NOMO-1 treated with dmso at 0.1 percent for 144 hours (cell line): ENCODE data around the gene UGT1A4.

Experiments
- DNase-seq: peaks from one replicate; lab custom pipeline; 2025; ENCODE audit not compliant: unreplicated experiment; lab: John Stamatoyannopoulos, UW

The UGT1A4 gene

DNA sequence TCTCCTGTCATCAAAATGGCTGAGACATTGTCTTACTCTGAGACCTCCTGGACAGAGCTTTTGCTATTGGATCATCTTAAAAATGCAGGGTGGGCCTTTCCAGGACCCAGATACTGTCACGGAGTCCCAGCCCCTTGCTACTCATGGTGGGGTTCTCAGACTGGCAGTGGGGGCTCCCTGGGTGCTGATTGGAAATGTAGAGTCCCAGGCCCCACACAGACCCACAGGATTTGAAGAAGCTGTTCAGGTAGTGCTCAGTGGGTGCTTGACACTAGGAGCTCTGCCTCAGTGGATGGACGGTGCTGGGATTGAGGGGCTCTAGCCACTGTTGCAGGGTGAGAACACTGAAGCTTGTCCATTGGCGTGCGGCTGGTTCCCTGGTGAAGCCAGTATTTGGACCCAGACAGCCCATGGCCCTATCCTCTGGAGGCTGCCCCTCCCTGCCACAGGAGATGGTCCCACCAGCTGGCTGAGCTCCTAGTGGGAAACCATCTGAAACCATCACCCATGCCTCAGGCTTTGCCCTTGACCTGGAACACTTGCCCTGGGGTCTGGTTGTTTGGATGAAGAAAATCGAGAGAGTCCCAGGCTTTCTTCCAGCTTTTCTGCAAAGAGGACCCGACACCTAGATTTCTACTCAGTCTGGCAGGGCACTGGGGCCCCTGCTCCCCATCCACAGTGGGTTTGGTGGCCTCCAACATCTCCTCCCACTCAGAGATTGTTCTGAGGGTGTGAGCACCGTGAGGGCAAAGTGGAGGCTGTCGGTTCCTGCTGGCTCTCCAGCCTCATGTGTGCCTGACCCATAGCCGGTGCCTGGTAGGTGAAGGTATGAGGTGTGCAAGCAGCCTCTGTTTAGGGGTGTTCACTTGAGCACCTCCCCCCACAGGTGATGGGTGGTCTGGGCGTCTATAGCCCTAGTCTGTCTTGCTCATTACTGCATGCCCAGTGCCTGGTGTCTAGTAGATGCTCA is 89.7 kb downstream of the UGT1A4 start:
- no peak for DNase-seq

DNA sequence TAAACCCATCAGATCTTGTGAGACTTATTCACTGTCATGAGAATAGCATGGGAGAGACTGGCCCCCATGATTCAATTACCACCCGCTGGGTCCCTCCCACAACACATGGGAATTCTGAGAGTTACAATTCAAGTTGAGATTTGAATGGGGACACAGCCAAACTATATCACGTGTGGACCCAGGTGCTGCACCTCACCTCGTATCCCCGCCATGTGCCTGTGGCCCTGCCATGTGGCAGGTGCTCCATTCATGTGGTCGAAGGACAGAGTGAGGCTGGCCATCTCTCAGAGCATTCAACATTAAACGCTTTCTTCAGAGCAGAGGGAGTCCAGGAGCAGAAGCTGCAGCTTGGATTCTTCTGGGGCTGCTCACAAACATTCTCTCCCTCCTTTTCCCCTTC is 91.8 kb downstream of the UGT1A4 start:
- DNase-seq, result no peak

DNA sequence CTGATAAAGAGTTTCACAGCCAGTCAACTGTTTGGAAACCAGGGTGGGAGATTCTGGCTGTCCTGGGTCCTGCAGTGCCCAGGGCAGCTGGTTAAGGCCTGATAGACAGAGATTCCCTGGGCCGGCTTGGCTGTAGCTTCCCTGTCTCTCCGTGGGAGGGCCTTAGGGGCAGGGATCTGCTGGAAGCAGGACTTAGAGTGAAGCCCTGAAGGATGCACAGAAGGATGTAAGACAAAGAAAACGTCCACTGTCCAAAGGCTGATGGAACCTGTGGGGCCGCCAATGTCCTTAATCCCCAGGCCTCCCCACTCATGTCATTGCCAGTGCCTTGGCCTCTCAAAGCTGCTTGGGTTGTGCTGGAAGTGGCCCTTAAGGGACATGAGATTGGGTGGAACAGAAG is 92.6 kb downstream of the UGT1A4 start:
- DNase-seq, result no peak

DNA sequence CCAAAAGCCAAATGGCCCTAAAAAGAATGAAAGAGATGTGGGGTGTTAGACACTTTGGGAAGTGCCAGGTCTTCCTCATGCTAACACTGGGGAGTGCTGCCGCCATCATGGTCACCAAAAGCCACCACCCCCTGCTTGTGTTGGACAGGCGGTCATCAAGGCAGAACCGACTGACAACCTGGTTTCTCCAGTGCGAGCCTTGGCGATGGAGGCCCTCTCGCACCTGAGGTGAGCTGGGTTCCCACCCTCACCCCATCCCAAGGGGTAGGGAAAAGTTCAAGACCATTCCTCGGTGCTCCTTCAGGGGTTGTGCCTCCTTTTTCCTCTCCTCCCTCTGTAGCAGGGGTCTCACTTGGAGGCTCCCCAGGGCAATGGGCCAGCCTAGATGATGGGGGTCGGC is 93.2 kb downstream of the UGT1A4 start:
- no peak for DNase-seq

DNA sequence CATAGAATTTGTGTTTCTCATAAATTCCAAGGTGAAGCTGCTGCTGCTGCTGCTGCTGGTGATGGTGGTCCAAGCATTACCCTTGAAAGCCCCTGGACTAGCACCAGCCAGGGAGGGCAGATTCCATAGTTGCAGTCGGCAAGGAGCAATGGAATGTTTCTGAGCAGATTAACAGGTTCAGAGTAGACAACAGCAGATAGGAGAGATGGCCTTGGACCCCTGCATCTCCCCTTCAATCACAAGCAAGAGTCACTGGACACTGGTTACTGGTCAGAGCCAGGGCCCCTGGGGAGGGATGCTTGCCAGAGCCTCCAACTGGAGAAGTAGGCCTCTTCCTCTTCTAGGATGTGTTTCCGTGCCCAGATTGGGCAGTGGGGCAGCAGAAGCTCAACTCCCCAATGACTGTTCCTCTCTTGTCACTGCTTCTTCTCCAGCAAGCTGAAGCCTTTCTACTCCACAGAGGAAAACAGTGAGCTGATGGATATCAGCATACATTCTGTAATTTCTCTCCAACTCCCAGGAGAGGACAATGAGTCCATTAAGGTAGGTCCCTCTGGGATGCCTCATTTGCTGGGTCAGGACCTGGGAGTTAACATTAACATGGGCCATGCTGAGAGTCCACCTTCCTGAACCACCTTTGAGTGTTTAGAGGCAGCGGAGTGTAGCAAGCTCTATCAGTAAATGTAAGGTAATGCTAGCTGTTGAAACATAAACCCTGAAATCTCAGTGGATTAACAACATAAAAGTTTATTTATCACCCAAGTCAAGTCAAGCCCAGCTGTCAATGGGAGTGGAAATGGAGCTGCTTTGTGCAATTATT is 94.9 kb downstream of the UGT1A4 start:
- DNase-seq, result no peak

DNA sequence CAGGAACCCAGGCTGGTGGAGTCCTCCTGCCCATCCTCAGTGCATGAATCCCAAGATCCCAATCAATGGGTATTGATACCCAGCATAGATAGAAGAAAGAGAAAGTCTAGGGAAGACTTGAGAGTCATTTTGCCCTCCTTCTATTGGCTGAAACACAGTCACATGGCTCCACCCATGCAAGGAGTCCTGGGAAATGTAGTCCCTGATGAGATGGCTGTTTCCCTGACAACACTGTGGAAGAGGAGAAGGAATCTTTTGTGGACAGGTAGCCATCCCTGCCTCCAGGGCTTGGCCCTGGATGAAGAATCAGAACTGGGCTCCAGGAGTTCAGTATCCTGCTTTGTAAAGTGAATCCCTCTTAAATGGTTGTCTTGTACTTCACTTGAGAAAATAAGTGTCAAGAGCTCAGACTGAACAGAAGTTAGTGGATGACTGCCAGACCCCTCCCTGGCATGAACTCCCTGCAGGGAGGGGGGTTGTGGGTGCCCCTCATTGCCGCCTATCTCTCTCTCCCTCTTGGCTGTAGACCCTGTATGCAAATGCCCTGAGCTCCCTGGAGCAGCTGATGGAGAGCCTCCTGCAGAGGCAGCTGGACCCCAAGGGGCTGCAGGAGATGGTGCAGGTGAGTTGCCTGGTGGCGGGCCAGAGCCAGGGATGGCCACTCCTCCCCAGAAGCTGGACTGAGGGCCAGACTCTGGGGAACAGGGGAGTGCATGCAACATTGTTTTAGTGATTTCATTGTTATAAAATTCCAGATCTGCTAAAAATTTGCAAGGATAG is 95.7 kb downstream of the UGT1A4 start:
- DNase-seq, result no peak

DNA sequence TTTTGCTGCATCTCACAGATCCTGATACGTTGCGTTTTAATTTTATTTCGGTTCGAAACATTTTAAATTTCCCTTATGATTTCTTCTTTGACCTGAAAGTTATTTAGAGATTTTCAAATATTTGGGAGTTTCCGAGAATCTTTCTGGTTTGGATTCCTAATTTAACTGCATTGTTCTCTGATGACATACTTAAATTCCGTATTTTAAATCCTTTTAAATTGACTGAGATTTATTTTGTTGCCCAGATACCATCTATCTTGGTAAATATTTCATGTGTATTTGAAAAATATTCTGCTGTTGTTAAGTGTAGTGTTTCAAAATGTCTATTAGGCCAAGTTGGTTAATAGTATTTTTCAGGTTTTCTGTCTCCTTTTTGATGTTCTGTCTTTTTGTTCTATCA is 97.3 kb downstream of the UGT1A4 start:
- DNase-seq, result no peak

DNA sequence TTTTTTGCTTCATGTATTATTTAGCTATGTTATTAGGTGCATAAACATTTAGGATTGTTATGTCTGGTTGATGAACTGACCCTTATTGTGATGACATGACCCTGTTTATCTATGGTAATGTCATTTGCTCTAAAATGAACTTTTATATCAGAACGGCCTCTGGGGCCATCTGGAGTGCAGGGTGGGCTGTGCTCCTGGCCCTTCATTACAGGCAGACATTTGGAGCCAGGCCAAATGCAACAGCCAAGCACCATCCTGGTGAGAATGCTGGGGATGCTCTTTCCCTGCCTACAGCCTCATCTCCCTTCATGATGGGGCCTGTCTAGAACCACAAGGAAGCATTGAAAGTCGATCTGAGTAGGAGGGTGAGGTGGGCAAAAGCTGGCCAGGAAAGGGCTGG is 97.8 kb downstream of the UGT1A4 start:
- DNase-seq, result no peak

DNA sequence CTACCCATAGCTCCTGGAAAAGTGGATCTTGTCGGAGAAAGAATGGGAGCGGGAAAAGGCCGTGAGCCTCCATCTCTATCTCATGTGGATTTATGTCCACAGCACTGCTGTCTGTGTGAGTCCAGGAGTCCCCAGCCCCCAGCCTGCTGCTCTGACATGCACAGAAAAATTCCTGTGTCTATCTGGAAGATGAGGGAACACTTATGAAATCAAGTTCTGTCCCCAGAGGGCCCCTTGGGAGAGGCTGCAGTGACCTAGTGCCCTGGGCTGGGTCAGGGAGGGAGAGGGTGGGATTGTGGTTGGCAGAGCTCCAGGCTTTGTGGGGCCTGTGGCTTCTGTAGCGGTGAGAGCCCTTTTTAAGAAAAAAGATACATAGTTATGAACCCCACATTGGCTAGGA is 98.2 kb downstream of the UGT1A4 start:
- no peak for DNase-seq

DNA sequence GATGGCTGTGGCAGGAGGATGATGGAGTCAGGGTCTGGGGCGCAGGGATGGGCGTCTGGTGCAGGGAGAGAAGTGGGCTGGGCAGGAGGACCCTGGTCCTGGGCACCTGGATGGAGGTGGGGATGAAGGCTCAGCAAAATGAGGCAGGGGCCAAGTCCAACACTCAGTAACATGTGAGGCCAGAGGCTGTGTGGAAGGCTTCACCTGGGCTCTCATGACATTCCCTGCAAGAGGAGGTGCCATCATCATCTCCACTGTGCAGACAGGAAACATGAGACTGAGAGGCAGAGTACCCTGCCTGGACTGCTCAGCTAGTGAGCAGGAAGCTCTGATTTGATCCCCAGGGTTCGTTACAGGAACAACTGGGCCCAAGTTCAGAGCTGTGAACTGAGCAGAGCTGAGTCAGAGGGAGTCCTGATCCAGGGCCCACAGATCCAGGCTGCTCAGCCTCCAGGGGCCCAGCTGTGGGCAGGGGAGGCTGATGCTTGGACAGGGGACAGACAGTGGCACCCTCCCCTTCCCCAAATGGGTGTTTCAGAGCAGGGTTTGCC is 98.9 kb downstream of the UGT1A4 start:
- no peak for DNase-seq

DNA sequence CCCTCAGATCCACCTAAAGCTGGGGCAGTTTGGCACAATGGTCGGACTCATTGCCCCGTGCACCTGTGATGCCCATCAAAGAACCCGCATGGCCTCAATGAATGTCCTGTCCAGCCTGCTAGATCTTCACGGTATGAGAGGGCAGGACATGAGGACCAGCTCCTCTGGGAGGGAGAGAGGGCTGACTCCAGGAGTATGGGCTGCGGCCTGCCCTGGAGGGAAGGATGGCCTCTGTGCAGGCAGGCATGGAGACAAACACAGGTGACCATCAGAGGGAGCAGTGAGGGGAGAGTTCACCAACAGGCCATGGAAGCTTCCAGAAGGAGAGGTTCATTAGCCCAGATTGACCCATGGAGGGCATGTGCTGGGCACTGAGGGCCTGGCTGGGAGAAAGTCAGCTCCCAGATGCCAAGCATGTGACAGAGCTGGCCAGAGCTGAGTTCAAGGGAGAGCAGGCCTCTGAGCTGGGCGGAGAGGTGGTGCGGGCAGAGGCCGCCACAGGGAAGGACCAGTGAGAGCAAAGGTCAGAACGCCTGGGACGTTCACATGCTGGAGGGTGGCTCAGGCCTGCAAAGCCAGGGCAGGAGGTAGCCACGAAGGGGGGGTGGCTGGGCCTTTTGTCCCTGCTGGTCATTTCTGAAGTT is 99.6 kb downstream of the UGT1A4 start:
- DNase-seq, result no peak

DNA sequence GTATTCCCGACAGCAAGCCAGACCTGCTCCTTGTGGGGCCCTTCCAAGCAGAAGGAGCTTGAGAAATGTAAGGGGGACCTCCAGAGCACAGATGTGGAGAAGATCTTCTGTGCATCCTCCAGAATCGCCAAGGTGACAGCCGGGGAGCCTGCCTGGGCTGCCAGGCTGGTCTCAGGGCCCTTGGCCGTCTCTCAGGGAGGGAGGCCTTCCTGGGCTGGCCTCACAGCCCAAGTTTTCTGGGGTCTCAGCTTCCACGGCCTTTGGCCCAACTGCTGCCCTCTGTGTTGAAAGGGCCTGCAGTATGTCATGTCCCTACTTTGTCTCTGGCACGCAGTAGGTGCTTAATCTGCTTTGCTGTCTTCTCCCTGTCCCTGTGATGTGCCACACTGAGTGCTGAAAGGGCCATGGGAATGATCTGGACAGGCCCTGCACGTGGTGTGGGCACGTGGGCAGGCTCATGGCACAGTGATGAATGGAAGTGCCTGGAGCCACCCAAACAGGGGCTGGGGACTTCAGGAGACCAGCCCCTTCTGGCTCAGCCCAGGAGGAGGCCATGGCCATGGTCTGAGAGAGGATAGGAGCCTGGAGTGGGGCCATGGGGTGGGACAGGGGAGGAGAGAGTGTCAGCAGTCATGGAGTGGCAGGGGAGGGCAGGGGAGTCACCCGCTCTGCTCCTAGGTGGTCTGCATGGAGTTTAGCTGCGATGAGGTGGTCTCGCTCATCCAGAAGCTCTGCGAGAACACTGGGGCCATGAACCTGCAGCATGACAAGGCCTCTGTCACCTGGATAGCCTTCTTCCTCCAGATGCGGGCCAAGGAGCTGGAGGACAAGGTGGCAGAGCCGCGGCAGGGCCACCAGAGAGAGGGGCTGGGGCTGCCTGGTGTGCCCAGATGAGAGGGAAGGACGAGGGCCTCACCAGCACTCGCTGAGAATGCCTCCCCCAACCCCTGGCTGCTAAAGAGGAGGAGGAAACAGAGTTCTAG is 100.4 kb downstream of the UGT1A4 start:
- no peak for DNase-seq

DNA sequence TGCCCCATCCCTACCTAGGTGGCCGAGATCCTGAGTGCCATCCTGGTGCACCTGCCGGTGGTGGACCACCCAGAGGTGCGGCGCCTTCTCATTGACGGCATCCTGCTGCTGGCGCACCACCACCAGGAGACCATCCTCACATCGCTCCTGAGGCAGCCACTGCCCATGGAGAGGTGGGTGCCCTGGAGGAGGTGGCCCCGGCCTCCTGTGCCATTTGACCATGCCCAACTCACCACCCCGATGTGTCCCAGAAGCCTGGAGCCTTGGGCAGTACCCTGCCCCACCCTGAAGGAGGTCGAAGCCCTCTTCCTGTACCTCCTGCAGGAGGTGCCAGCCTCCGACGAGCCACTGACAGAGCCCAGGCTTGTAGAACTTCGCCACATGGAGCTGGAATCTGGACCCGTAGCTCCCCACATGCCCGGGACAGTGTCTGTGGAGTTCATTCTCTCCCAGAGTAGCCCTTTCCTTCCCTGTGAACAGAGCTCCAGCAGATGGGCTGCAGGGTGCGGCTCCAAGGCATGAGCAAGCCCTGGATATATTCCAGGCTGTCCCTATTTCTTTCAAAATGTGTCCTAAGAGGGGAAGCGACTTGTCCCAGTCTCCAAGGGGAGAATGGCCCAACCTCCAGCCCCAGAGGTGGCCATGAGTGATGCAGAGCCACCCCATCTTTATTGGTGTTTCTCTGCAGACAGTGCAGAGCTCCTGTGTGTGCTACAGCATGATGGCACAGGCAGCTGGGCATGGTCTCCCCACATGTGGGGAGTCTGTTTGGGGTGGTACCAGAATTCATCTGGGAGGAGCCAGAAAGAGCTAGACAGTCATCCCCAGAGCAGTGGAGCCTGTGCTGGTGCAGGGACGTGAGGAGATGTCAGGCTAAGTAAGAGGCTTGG is 101.6 kb downstream of the UGT1A4 start:
- no peak for DNase-seq

DNA sequence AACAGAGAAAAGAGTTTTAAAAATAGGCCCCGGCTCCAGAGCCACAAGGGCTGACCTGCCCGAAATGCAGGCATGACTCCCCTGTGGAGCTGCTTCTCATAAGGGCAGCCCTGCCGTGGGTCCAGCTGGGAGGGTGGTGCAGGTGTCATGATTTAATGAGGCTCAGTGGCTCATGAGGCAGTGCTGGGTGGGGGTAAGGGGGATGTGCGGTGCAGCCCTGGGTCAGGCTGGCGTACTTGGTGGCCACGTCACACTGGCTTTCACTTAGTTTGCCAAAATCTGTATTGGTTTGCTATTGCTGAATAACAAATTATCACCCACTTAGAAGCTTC is 102.2 kb downstream of the UGT1A4 start:
- DNase-seq, result no peak

DNA sequence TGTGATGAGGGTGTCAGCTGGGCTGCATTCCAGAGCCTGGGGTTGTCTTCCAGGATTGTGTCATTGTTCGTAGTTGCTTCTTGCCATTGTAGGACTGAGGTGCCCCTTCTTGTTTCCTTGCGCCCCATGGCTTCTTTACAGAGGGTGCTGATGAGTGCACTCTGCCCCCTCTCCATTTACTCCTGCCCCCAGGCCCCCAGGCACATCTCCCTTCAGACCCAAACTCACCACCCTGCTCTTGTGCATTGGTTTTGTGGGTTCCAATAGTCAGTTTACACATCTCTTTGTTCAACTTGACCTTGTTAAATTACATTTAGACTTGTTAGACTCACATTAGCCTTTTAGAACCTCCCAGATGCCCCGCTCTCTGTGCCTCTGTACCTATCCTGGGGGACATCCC is 102.7 kb downstream of the UGT1A4 start:
- DNase-seq, result no peak

DNA sequence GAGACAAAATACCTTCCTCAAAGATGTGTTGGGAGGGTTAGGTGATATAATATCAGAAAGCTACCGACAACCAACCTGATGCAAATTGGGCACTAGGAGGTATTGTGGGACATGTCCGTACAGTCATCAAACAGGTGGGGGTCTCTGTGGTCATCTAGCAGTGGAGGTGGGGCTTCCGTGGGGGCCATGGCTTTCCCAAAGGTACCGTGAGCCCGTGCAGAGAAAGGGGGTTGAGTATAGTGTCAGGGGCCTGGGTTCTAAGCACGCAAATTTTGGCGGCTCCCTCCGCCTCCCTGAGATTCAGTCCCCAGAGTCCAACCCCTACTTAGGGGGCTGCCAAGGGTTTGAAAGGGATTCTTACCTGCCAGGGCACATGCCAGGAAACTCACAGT is 103.2 kb downstream of the UGT1A4 start:
- DNase-seq, result no peak

DNA sequence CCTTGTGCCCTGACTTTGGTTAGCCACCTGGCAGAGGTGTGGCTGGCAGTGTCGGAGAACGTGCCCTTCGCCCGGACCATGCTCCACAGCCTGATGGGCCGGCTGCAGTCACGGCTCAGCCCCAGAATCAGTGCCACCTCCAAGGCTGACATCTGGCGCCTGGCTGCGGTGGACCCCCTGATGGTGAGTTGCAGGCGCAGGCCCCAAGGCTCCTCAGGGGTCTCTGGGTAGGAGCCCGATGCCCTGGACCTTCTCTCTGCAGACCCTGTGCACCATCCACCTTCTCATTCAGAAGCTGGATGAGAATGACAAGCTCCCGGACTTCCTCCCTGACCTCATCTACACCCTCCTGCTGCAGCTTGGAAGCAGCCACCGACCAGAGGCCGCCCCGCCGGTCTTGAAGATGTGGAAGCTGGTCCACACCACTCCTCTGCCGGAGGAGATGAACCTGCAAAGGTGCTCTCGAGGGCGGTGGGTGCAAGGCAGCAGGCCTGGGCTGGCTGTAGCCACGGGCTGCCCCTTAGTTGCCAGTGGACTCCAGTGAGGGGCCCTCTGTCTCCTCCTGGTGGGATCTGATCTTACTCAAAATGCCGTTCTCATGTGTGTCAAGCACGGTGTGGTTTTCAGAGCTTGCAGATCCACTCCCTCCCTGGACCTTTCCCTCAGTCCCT is 103.7 kb downstream of the UGT1A4 start:
- no peak for DNase-seq
